Measurements from ENCODE around the gene KRT83.

GRCh38 chr12:52341066-52341580, 19.9 kb upstream of the KRT83 start:
- no peak for TF ChIP-seq POLR2A (IDR thresholded peaks at IDR 0.05)
- no peak for TF ChIP-seq EP300 (IDR thresholded peaks at IDR 0.05)

Data from tibial nerve (tissue), 3 donors.